Bronchial epithelial cell (primary cell): ENCODE measurements around the gene MAEA. TPM values are rescaled to one million over a fixed set of nuclear protein-coding genes. Genes with fewer than 3 reads are reported as not detected.

ENCODE experiments used
- DNase-seq: peaks from one replicate; pipeline ENCODE4 v3.0.0-alpha.2; 2010; ENCODE audit warnings: low read depth
- FAIRE-seq: peaks from 2 replicates; lab custom pipeline; 2011; peaks lifted over from hg19 to GRCh38; lab: Jason Lieb, UNC
- H3K27me3 ChIP-seq: 2 replicates; pipeline ENCODE4 v1.5.1; 2011; ENCODE audit warnings: low read length; ENCODE audit not compliant: control insufficient read depth, insufficient read depth
- H3K36me3 ChIP-seq: 2 replicates; pipeline ENCODE4 v1.5.1; 2011; ENCODE audit warnings: low read length; ENCODE audit not compliant: control insufficient read depth, insufficient read depth
- H3K4me3 ChIP-seq: 2 replicates; pipeline ENCODE4 v1.5.1; 2011; ENCODE audit warnings: mild to moderate bottlenecking, low read depth, low read length, control low read depth
- total RNA-seq: library from RNA; depleted of rRNA; stranded (reverse); fragments of >200 nt; gene quantifications from 2 replicates; pipeline ENCODE4 v1.2.1, GENCODE V29; 2014
- TF ChIP-seq, protein P1 (sequence below): IDR thresholded peaks from 2 replicates; pipeline ENCODE4 v1.5.1; 2011; ENCODE audit warnings: mild to moderate bottlenecking, moderate library complexity, low read length, control low read depth, inconsistent platforms; ENCODE audit not compliant: insufficient read depth, severe bottlenecking

The MAEA gene
- total RNA-seq, 1 donor from 2014 or later: 46.1 TPM

DNA sequence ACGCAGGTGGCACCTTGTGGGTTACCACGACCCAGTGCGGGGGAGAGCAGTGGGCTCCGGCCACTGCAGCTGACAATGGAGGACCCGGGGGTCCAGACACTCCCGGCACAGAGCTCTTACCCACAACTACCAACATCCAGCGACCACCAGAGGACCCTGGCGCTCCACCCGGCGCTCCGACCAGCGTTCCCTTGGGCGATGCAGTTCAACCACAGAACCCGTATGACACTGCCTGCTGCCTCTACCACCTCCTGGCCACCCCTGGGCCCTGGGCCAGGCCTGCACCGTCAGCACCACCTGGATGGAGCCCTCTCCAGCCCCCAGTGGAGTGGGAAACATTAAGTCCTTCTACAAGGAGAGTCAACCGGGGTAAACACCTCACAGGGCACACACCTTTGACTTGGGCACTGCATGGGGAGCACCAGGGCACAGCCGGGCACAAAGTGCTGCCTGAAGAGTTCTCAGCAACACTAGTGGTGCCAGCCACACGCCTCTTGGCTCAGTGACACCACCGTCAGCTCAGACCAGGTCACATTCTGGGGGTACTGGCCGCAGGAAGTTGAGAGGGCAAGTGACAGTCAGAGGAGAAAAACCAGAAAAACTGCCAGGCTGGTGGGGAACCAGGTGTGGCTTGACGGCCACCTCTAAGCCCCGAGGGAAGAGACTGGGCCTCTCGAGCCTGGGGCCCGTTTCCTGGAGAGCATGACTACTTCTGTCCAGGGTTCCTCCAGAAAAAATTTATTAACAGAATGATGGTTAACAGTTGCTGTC, 43.4 kb upstream of the MAEA start:
- Histone ChIP-seq H3K27me3 (no peaks in the 10 kb centered on the region), H3K4me3 (no peak overlapping the region), H3K36me3 (peaks cover 7% of the 10 kb centered on the region)
- DNase-seq: no peak
- no peak for FAIRE-seq
- TF ChIP-seq, protein P1, sequence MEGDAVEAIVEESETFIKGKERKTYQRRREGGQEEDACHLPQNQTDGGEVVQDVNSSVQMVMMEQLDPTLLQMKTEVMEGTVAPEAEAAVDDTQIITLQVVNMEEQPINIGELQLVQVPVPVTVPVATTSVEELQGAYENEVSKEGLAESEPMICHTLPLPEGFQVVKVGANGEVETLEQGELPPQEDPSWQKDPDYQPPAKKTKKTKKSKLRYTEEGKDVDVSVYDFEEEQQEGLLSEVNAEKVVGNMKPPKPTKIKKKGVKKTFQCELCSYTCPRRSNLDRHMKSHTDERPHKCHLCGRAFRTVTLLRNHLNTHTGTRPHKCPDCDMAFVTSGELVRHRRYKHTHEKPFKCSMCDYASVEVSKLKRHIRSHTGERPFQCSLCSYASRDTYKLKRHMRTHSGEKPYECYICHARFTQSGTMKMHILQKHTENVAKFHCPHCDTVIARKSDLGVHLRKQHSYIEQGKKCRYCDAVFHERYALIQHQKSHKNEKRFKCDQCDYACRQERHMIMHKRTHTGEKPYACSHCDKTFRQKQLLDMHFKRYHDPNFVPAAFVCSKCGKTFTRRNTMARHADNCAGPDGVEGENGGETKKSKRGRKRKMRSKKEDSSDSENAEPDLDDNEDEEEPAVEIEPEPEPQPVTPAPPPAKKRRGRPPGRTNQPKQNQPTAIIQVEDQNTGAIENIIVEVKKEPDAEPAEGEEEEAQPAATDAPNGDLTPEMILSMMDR: no peak

DNA sequence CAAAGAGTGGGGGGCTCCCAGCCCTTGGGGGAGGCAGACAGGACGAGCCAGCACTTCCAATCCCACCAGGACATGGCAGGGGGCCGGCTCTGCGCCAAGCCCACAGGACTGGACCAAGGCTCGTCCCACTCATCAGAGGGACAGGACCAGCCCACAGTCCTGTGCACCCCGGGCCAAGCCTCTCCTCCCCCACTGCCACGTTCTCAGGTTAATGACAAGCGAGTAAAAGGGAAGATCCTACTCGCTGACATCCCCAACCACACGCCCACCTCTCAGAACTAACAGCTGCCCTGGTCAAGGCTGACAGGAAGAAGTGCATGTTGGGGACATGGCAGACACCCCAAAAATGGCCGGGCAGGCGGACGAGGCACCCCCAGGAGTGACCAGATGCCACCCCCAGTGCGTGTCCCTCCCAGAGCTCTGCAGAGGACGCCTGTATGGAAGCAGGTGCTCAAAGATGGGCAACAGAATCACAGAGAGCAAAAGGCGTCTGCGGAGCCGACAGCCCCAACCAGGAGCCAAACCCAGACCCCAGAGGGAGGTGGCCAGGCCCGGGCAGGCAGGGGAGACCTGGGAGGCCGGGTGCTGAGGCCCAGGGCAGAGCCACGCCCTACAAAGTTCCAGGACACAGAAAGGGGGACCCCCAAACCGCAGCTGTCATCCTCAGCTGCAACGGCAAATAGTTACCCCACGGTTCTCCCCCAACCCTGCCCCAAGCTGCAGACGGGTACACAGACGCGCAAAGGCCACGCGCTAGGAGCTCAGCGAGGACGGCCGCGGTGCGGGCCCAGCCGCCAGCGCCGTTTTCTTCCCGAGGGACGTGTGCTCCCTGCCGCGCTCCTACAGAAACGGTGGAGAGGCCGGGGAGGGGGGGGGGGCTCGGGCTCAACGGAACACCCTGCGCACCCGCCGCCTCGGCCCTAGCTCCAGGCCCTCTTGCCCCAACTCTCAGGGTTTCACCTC, 42.5 kb upstream of the MAEA start:
- TF ChIP-seq, protein P1: no peak
- Histone ChIP-seq H3K4me3 (peak overlapping the region; percentile 84), H3K36me3 (peaks cover 4% of the 10 kb centered on the region), H3K27me3 (no peaks in the 10 kb centered on the region)
- FAIRE-seq (no peak), DNase-seq (no peak)

DNA sequence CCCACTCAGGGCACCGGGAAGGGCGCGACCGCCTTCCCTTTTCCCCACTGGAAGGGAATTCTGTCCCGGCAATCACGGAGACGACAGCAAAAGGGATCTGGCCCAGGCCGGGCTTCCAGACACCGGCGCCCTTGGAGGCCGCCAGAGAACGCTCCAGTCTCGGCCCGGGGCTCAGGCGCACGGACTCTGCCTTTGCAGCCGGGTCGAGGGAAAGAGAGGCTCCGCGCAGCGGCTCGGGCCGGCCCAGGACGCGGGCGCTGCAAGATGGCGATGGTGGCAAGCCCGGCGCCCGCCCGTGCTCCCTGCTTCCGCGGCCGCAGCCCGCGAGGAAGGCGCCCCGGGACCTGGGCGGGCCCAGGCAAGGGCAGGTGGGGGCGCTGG, 41.8 kb upstream of the MAEA start:
- Histone ChIP-seq H3K4me3 (peak overlapping the region; percentile 84), H3K36me3 (peaks cover 4% of the 10 kb centered on the region), H3K27me3 (no peaks in the 10 kb centered on the region)
- TF ChIP-seq, protein P1: no peak
- FAIRE-seq (no peak), DNase-seq (peak; percentile 17)

DNA sequence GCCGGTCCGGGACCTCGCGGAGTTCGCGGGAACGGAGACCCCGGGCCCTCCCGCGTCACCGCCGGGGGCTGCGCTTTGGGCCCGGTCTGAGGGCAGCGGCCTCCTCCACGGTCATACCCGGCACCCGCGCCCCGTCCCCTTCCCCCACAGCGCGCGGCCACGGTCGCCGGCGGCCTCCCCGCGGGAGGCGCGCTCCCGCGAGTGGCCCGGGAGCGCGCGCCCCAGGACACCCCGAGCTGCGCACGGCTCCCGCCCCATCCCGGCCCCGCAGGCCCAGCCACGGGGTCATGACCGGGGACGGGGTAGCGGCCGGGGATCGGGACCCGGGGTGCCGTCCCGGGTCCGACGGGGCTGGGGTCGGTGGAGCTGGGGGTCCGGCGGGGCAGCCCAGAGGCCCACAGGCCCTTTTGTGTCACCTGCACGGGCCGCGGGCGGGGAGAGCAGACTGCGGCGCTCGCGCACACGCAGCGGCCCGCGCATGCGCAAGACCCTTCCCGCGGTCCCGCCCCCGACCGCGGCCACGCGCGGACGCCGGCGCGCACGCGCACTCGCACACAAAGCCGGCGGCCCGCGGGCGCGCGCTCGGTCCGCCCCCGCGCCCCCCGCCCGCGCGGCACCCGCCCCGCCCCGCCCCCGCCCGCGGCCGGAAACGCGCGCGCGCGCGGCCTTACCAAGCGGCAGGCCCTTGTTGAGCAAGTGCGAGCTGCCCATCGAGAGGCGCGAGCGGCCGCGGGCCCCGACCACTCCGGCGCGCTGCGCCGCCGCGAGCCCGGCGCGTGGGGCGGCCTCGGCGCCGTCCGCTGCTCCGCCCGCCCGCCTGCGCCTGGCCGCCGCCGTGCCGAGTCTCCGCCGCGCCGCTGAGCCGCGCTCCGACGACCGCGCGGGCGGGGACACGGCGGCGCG, 41.2 kb upstream of the MAEA start, which contains the start of gene CTBP1:
Gene CTBP1, minus strand, starts transcription at position 886 of the 903 bp plus-strand sequence. CDS start 7,799 bp downstream, outside the sequence.
- Histone ChIP-seq H3K27me3 (no peaks in the 10 kb centered on the region), H3K36me3 (peaks cover 4% of the 10 kb centered on the region), H3K4me3 (peak within 1 kb of the TSS; percentile 84)
- FAIRE-seq (no peak), DNase-seq (peak; percentile 62)
- TF ChIP-seq, protein P1: no peak

DNA sequence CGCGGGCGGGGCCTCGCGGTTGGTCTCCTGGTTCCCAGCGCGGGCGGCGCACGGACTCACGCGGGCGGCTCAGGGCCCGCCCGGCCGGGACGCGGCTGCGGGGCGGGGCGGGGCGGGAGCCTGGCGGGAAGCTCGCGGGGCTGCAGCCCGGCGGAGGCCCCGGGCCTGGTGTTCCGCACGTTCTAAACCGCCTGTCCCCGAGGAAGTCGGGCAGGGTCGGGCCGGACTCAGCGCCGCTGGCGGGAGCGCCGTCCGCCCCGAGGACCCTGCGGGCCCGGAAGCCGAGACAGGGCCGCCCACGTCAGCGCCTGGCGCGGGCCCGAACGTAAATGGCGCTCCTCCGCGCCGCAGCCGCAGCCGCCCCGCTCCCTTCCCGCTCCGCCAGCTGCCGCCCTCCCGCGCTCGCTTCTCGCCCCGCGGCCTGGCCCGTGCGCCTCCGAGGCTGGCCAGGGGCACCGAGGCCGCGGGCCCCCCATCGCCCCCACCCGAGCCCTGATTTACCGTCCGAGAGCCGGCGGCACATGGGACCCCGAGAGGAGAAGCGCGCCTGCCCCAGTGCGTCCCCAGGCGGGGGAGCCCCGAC, 40.5 kb upstream of the MAEA start:
- FAIRE-seq (no peak), DNase-seq (peak; percentile 42)
- Histone ChIP-seq H3K4me3 (peak overlapping the region; percentile 55), H3K36me3 (peaks cover 4% of the 10 kb centered on the region), H3K27me3 (no peaks in the 10 kb centered on the region)
- TF ChIP-seq, protein P1: no peak
